ENCODE data around the gene EEA1. TPM values are rescaled to one million over a fixed set of nuclear protein-coding genes. Genes with fewer than 3 reads are reported as not detected.

The EEA1 gene
- total RNA-seq, 1 donor from 2014 or later: 15.5 TPM

DNA sequence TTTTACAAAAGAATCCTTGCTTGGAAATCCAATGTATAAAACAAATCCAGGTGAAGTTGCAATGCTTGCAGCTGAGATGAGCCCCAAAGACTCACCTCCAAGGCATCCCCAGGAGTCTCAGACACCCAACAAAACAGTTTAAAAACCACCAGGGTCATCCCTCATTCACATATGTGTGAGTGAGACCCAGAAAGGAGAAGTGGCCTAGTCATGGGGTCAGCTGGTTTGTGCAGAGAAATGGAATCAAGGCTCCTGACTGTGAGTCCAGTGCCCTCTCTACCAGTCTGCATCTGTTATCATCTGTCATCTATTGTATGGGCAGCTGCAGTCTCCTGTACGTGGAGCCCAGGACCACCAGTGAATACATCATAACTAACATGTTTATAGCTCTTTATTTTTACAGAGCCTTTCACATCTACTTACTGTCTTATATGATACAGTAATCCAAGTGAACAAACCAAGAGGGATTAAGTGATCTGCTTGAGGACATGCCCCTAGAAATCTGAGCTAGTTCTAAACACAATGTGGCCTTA is 199.3 kb downstream of the EEA1 start:
- DNase-seq (ENCODE audit: low spot score in 2 of 2) (no peak), FAIRE-seq (no peak)

DNA sequence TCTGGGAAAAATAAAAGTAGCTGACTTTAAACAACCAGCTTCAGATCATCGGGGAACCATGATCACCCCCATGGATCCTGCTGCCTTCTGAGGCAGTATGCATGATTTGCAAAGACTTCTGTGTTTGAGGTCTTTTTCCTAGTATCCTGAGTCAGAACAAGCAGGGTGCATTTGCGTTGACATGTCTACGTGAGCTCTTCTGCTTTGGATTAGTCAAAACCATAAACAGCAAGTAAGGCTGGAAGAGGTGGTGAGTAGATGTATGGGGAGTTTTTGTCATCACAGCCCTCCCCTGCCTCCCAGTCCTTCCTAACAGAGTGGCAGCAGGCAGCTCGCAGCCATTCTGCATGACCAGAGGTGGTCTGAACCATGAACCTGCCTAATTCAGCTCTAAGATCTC is 202.2 kb downstream of the EEA1 start:
- DNase-seq (ENCODE audit: low spot score in 2 of 2) (no peak), FAIRE-seq (no peak)

DNA sequence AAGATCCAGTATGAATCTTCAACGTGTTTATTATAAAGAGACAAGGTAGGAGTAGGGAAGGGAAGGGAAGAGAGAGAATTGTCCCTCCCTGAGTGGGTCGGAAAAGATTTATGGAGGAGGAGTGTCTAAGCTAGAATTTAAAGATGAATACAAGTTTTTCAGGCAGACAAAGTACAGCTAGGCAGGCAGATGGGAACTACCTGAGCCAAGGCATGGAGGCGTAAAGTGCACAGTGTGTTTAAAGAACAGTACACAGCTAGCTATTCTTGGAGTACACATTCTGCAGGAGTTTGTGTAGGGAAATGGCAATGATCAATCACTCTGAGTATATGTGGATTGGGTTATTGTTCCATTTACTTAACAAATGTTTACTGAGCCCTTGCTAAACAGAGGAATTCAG is 206.2 kb downstream of the EEA1 start:
- no peak for DNase-seq (ENCODE audit: low spot score in 2 of 2)
- no peak for FAIRE-seq

DNA sequence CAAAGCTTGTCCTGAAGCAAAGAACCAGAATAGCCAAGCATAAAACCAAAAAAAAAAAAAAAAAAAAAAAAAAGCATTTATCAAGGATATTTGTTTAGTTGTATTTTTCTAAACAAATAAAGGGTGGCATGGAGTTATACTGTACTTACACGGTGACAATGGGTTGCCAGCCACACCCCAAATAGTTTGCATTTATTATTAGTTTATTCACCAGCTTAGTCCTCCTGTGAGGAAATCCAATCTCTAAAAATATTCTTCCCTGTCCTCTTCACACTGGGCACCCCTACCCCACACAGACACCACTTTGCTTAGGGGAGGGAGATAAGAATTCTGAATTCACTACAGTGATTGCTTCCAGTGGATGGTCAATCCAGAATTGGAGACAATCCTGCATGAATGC is 207.4 kb downstream of the EEA1 start:
- FAIRE-seq: no peak

DNA sequence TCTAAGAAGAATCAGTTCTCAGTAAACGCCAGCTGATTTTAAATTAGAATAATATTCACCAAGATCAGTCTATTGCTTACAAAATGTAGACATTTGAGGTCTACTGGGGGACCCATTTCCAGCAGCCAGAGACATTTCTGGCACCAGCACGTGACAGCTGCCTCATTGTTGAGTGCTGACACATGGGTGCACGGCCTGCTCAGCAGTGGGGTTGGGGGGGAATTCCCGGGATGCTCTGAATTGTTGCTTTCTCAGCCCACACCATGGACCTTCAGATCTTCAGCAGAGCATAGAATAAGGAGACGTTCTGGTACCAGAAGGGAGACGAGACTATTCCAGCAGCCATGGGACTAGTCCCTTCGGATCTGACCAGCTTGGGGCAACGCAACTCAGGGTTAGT is 208.0 kb downstream of the EEA1 start:
- DNase-seq (ENCODE audit: low spot score in 2 of 2): no peak
- no peak for FAIRE-seq

More for the DNA sequence above, 207.4 kb downstream of the EEA1 start:
- DNase-seq (ENCODE audit: low spot score in 2 of 2): no peak

Small RNA genes within 50 kb of the gene (small RNA-seq; reads per million reads assigned to genes)
- not detected for gene RNU6-1329P

Other genes starting within 250 kb of the EEA1 start
- gene PLEKHG7, start 226.3 kb downstream of the EEA1 start, total RNA-seq: not detected

Data from frontal cortex (tissue), 4 donors.